ENCODE measurements around the gene DMAP1. TPM values are rescaled to one million over a fixed set of nuclear protein-coding genes. Genes with fewer than 3 reads are reported as not detected.

The DMAP1 gene
- total RNA-seq, 1 experiment from 2014 or later: 37.3 TPM

DNA sequence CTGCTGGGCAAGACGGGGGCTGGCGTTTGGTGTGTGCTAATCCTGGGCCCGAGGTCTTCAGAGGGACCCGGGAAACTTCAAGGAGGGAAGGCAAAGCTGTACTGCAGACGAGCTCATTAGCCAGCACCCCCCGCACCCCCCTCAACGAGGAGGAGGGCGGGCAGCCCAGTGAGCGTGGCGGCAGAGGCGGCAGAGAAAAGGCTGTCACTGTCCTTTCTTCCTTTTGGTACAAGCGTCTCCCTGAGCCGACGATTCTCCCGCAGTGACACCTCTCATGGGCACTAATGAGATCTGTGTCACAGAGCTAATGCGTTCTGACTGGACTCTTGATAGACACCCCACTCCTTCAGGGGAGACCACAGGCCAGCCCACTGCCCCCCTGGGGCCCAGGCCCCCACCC, 29.5 kb downstream of the DMAP1 start:
- Histone ChIP-seq H3K27ac (ENCODE audit: low read depth, low read length, poor library complexity, severe bottlenecking) (peak overlapping the region; percentile 34), H3K4me3 (ENCODE audit: low read depth, low read length, poor library complexity, severe bottlenecking) (no peak overlapping the region), H3K9me3 (ENCODE audit: low read depth, low read length, poor library complexity, severe bottlenecking) (no peaks in the 10 kb centered on the region), H3K4me1 (ENCODE audit: insufficient read depth, low read length, poor library complexity, severe bottlenecking) (peaks cover 48% of the 10 kb centered on the region), H3K27me3 (replicated peaks; ENCODE audit: insufficient read depth, low read depth, low read length, poor library complexity) (no peaks in the 10 kb centered on the region), H3K36me3 (ENCODE audit: insufficient read depth, low read length, poor library complexity, severe bottlenecking) (peaks cover 7% of the 10 kb centered on the region)
- ChIA-PET CTCF (no interaction called here), POLR2A (ENCODE audit: low non-redundant PET) (no interaction called here)
- BruUV-seq (replicated peaks): no TSS peak
- TF ChIP-seq EZH2 (IDR thresholded peaks at IDR 0.05; ENCODE audit: borderline replicate concordance, low read depth, low read length, poor library complexity, severe bottlenecking): no peak
- no peak for TF ChIP-seq CTCF (conservative IDR thresholded peaks at IDR 0.05; ENCODE audit: low read depth, low read length)
- intact Hi-C loops (cut with micrococcal nuclease; ENCODE audit: unreplicated experiment): no loop called here
- peak; percentile 33 for DNase-seq (ENCODE audit: low spot score)

GRCh38 chr1:44243782-44244495, 30.7 kb downstream of the DMAP1 start:
- Histone ChIP-seq H3K9me3 (ENCODE audit: low read depth, low read length, poor library complexity, severe bottlenecking) (no peaks in the 10 kb centered on the region), H3K27me3 (replicated peaks; ENCODE audit: insufficient read depth, low read depth, low read length, poor library complexity) (no peaks in the 10 kb centered on the region), H3K36me3 (ENCODE audit: insufficient read depth, low read length, poor library complexity, severe bottlenecking) (peaks cover 8% of the 10 kb centered on the region), H3K4me3 (ENCODE audit: low read depth, low read length, poor library complexity, severe bottlenecking) (no peak overlapping the region), H3K27ac (ENCODE audit: low read depth, low read length, poor library complexity, severe bottlenecking) (no peak overlapping the region), H3K4me1 (ENCODE audit: insufficient read depth, low read length, poor library complexity, severe bottlenecking) (peaks cover 37% of the 10 kb centered on the region)
- no peak for DNase-seq (ENCODE audit: low spot score)
- BruUV-seq (replicated peaks): no TSS peak
- intact Hi-C loops (cut with micrococcal nuclease; ENCODE audit: unreplicated experiment): no loop called here
- no peak for TF ChIP-seq CTCF (conservative IDR thresholded peaks at IDR 0.05; ENCODE audit: low read depth, low read length)
- no peak for TF ChIP-seq EZH2 (IDR thresholded peaks at IDR 0.05; ENCODE audit: borderline replicate concordance, low read depth, low read length, poor library complexity, severe bottlenecking)
- CTCF ChIA-PET: no interaction called here
- POLR2A ChIA-PET (ENCODE audit: low non-redundant PET): no interaction called here

- CTCF ChIA-PET: no interaction called here
Observed at GRCh38 chr1:44244986-44245385, 31.7 kb downstream of the DMAP1 start.

More at GRCh38 chr1:44244986-44245385, 31.7 kb downstream of the DMAP1 start:
- Histone ChIP-seq H3K27me3 (replicated peaks; ENCODE audit: insufficient read depth, low read depth, low read length, poor library complexity) (no peaks in the 10 kb centered on the region), H3K4me1 (ENCODE audit: insufficient read depth, low read length, poor library complexity, severe bottlenecking) (peaks cover 27% of the 10 kb centered on the region), H3K4me3 (ENCODE audit: low read depth, low read length, poor library complexity, severe bottlenecking) (no peak overlapping the region), H3K27ac (ENCODE audit: low read depth, low read length, poor library complexity, severe bottlenecking) (no peak overlapping the region), H3K9me3 (ENCODE audit: low read depth, low read length, poor library complexity, severe bottlenecking) (no peaks in the 10 kb centered on the region), H3K36me3 (ENCODE audit: insufficient read depth, low read length, poor library complexity, severe bottlenecking) (peaks cover 8% of the 10 kb centered on the region)
- POLR2A ChIA-PET (ENCODE audit: low non-redundant PET): no interaction called here
- intact Hi-C loops (cut with micrococcal nuclease; ENCODE audit: unreplicated experiment): no loop called here
- TF ChIP-seq CTCF (conservative IDR thresholded peaks at IDR 0.05; ENCODE audit: low read depth, low read length): no peak
- TF ChIP-seq EZH2 (IDR thresholded peaks at IDR 0.05; ENCODE audit: borderline replicate concordance, low read depth, low read length, poor library complexity, severe bottlenecking): no peak
- no peak for DNase-seq (ENCODE audit: low spot score)
- BruUV-seq (replicated peaks): no TSS peak

Measured in A673 (cell line).